Measurements from ENCODE around the gene SCN7A.
A peak's percentile ranks its signal among the peaks of the same experiment; 100 is the strongest.

The SCN7A gene

DNA sequence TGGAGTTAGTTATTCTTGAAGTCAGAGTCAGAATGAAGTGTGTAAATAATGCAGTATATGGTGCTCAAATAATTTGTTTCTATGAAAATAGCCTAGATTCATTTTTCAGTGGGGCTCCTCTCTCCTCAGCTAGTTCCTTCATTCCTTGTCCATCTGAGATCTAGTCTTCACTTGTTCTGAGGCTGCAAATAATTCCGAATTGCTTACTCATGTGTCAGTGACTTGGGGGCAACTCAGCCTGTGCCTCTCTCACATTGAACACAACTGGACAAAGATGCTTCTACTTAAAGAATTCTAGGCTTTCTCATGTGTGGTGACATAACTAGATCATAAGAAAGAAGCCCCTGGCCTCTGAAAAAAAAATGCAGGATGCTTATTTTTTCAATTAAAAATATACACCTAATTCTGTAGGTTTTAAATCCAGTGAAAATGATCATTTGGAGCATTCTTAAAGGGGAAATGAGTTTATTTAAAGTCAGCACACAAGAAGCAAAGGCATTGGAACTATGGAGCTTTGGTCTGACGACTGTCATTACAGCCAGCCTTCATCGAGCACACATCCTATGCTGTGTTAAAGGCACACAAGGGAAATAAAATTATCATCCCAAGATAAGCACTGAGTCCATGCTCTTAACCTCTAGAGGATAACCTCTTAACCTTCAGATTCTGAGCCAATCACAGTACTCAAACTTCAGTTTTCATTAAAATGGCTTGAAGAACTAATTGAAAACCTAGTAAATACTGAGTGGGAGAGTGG is 24.8 kb upstream of the SCN7A start:
- TF ChIP-seq, protein P1, sequence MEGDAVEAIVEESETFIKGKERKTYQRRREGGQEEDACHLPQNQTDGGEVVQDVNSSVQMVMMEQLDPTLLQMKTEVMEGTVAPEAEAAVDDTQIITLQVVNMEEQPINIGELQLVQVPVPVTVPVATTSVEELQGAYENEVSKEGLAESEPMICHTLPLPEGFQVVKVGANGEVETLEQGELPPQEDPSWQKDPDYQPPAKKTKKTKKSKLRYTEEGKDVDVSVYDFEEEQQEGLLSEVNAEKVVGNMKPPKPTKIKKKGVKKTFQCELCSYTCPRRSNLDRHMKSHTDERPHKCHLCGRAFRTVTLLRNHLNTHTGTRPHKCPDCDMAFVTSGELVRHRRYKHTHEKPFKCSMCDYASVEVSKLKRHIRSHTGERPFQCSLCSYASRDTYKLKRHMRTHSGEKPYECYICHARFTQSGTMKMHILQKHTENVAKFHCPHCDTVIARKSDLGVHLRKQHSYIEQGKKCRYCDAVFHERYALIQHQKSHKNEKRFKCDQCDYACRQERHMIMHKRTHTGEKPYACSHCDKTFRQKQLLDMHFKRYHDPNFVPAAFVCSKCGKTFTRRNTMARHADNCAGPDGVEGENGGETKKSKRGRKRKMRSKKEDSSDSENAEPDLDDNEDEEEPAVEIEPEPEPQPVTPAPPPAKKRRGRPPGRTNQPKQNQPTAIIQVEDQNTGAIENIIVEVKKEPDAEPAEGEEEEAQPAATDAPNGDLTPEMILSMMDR (IDR thresholded peaks at IDR 0.05; ENCODE audit: insufficient read depth, low read length, missing control alignments): no peak
- no peak for DNase-seq (ENCODE audit: low read depth, low spot score)
- CTCF ChIA-PET: interaction anchor here (6.5 kb wide), 1 partner anchor 341 kb away, joined by 102 read pairs; no protein-coding TSS in a partner anchor
- POLR2A ChIA-PET: no interaction called here
- H3K4me3 ChIP-seq (ENCODE audit: low read depth, low read length): no peak overlapping the region

DNA sequence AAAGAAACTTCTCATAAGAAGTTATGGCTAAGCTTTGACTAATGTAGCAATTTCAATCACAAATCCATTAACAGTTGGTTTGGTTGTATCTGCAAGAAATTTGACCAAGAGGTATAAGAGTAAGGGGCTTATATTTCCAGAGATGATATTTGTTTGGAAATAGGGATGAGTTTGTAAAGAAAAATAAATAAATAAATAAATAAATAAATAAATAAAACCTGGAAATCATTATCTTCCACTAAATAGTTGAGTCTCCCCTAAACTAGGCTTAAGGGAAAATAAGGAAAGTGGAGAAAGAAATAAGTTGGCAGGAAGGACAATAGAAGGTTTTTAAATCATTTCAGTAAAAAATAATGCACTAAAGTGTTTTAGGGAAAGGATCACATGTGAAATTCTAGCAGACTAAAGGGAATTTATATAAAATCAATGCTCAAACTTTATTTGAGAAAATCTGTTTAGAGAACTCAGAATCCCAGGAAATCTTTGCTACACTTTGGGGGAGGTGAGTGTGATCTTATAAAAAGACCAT is 23.5 kb upstream of the SCN7A start:
- TF ChIP-seq, protein P1 (IDR thresholded peaks at IDR 0.05; ENCODE audit: insufficient read depth, low read length, missing control alignments): no peak
- H3K4me3 ChIP-seq (ENCODE audit: low read depth, low read length): no peak overlapping the region
- ChIA-PET CTCF (interaction anchor here (1.1 to 6.5 kb wide), 2 partner anchors 52 to 339 kb away, joined by 3 to 102 read pairs; no protein-coding TSS in a partner anchor), POLR2A (no interaction called here)
- no peak for DNase-seq (ENCODE audit: low read depth, low spot score)

DNA sequence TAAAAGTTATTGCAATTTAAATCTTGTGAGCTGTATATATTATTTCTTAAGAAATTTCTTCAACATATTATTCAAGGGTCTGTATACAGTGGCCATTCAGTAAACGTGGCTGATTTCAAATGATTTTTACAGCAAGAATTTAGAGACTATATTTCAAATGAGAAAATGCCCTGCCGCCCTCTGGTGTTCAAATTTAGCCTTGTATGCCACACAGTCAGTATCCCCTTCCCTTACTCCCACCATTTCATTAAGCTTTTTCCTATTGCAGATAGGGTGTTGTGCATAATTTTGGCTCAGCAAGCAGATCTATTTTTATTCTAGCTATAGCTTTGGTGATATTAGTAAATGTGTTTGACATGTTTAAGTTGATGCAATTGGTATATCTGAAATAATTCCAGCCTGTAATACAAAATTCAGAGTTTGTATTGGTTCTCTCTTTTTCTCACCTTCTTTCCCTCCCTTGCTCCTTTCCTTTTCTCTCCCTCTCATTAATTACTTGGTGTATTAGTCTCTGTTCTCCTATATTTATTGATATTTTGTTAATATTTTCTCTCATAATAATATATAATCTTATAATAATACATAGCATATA is 22.8 kb upstream of the SCN7A start:
- TF ChIP-seq, protein P1 (IDR thresholded peaks at IDR 0.05; ENCODE audit: insufficient read depth, low read length, missing control alignments): peak; percentile 63
- ChIA-PET POLR2A (no interaction called here), CTCF (interaction anchor here (0.8 to 6.5 kb wide), 5 partner anchors 21 to 459 kb away, joined by 3 to 102 read pairs (median 5); no protein-coding TSS in a partner anchor)
- no peak for DNase-seq (ENCODE audit: low read depth, low spot score)
- H3K4me3 ChIP-seq (ENCODE audit: low read depth, low read length): no peak overlapping the region

DNA sequence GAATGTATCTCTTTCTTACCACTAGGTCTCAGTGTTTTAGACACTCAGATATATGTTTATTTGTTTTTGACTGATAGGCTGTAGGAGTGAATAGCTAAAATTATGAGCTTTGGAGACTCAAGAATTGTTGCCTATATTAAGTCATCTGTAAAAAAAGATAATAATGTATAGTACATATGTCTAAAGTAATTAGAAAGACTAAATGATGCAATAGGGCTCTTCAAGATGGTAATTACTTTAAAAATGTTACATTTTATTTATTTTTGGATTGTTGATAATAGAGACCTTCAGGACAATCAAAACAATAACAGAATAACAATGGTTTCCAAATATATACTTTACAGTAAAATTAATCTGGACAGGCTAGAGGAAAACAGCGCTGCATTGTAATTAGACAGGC is 19.9 kb upstream of the SCN7A start:
- ChIA-PET POLR2A (no interaction called here), CTCF (interaction anchor here (6.5 kb wide), 1 partner anchor 336 kb away, joined by 102 read pairs; no protein-coding TSS in a partner anchor)
- H3K4me3 ChIP-seq (ENCODE audit: low read depth, low read length): no peak overlapping the region
- TF ChIP-seq, protein P1 (IDR thresholded peaks at IDR 0.05; ENCODE audit: insufficient read depth, low read length, missing control alignments): no peak
- no peak for DNase-seq (ENCODE audit: low read depth, low spot score)

DNA sequence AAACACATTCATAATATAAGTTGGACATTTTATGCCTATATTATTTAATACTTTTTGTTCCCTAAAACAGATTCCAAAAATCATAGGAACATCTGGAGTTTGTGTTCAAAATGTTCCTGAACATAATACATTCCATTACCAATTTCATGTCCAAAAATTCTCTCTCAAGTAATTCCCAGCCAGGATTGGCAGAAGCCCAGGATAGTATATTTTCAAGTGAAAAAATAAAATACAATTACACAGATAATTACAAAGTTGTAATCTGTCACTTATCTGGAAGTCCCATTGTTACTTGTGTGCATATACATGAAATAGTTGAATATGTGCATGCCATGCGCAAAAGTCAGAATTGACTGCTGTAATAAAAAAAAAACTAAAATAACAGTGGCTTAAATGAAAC is 5.2 kb upstream of the SCN7A start:
- ChIA-PET CTCF (no interaction called here), POLR2A (no interaction called here)
- TF ChIP-seq, protein P1 (IDR thresholded peaks at IDR 0.05; ENCODE audit: insufficient read depth, low read length, missing control alignments): no peak
- H3K4me3 ChIP-seq (ENCODE audit: low read depth, low read length): no peak overlapping the region
- no peak for DNase-seq (ENCODE audit: low read depth, low spot score)

DNA sequence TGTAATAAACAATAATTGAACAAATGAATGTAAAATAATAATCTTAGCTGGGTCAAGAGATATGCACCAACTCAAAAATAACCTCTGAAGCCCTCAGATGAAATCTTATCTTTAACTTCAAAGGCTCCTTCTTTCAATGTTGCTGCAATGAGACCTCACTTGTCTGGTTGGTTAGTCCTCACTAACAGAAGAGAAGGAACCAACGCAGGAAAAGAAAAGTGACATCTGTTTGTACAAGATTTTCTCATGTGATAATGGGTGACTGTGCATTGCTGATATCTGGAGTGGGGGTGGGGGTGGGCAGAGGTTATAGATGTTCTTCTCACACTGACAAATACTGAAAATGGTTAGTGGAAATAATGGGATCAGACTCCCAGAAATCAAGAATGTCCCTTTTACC is 2.6 kb downstream of the SCN7A start:
- H3K4me3 ChIP-seq (ENCODE audit: low read depth, low read length): no peak overlapping the region
- no peak for DNase-seq (ENCODE audit: low read depth, low spot score)
- CTCF ChIA-PET: no interaction called here
- TF ChIP-seq, protein P1 (IDR thresholded peaks at IDR 0.05; ENCODE audit: insufficient read depth, low read length, missing control alignments): no peak
- POLR2A ChIA-PET: no interaction called here

Measured in AG04449 (cell line).